GM19035 (cell line): ENCODE results near the gene UBA1.
A peak's percentile ranks its signal among the peaks of the same experiment; 100 is the strongest.

Experiments used
- ATAC-seq: cut with Tn5 transposase; IDR thresholded peaks from one replicate; pipeline ENCODE4 v1.9.1; 2021; ENCODE audit not compliant: unreplicated experiment

Gene UBA1

DNA sequence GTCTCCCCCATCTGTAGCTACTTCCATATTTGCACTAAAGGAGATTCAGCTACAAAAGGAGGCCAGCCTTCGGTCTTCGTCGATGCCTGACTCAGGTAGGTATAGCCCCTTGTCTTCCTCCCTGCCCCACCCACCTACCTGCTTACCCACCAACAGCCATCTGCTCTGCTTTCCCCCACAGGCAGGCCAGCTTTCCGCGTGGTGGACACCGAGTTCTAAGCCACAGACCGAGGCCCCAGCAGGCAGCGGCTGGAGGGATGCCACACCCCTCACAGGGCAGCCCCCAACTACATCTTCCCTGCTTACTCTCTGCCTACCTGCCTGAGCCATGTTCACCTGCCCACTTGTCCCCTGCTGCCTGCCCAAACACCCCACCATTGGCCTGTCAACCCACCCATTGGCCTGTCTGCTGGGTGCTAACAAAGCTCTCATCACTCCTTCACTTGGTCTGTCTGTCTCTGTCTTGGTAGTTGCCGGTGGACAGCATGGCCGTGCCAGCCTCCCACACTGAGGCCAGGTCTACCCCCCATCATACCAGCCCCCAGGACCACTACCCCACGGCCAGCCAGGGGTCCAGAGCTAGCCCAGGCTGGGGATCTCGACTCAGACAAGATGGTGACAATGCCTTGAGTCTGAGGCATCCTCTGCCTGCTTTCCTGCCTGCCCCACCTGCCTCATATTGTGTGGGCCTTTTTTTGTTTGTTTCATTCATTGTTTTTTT lies 35.1 kb downstream of the UBA1 start:
- ATAC-seq, result no peak

DNA sequence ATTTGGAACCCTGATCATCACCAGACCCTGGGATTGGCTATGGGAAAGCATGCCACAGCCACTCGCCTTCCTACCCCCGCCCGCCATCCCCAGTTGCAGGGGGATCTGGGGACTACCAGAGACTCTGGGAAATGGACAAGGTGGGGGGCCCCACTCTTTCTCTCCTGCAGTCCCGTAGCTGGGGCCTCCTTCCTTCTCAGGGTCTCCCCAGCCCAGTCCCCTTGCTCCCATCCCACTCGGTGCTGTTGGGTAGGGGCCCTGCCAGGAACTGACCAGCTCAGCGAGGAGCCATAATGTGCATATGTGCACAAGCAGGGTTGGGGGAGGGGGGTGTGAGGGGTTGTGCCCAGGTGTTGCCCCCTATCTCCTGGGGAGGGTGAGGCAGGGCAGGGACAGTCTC lies 35.8 kb downstream of the UBA1 start:
- no peak for ATAC-seq

DNA sequence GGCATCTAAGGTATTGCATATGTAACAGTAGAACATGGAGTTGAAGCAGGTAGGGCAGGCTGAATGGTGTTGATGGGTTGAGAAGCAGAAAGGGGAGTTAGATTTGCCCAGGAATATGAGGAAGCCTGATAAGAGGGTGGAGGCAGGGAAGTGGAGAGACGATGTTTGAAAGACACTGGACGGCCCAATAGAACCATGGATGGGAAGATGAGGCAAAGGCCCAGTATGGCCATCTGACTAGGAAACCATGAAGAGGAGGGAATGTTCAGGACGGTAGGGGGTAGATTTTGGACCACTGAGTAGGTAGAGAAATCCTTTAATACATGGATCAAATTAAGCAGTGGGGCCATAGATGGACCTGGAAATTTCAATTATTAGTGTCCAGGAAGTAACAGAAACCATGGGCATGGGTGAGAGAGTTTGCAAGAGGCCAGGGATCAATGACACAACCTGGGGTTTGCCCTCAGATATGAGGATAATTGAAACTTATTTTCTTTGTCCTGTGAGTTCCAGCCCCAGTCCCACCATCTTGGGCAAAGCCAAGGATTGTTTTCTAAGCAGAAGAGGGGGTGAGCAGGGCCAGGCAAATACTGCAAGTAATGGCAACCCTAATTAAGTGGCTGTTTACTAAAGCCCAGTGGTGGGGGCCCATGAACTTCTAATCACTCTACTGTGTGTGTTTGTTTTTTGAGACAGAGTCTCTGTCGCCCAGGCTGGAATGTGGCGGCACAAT lies 36.7 kb downstream of the UBA1 start:
- no peak for ATAC-seq

DNA sequence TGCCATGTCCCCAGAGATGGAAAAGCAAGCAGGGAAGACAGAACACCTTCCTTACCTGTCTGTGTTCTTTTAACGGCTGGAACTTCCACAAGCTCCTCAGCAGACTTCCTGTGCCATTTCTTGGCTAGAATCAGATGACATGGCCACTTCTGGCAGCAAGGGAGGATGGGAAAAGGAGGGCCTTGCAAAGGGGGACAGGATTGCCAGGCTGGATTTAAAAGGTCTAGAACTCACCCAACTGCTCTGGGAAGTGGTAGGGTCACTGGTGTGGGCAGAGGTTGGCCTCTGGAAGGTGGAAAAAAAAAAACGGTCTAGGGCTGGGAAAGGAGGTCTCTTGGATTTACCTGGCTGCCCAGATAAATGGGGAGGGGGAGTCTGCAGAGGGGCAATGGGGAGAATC lies 37.5 kb downstream of the UBA1 start:
- ATAC-seq, result no peak

- ATAC-seq, result no peak
These were observed 38.7 kb downstream of the UBA1 start for GRCh38 chrX:47232197-47232802.

DNA sequence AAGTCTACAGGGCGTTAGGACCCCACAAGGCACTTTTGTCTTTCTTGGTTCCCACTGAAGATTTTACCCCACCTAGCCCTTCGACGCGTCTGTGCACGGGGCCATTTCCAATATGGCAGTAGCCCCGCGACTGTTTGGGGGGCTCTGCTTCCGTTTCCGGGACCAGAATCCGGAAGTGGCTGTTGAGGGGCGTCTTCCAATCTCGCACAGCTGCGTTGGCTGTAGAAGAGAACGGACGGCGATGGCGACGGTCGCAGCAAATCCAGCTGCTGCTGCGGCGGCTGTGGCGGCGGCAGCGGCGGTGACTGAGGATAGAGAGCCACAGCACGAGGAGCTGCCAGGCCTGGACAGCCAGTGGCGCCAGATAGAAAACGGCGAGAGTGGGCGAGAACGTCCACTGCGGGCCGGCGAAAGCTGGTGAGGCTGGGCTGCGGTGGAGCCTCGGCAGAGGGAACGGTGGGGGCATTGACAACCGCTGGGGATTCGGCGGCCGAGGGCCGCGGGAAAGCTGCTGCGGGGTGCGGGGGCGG lies 39.2 kb downstream of the UBA1 start, which contains the start of gene USP11:
TSS of gene USP11 (plus strand) at position 207 of the 530 bp plus-strand sequence. CDS start at position 242, 35 bp downstream.
- peak; percentile 23 for ATAC-seq

GRCh38 chrX:47233333-47234113 lies 39.9 kb downstream of the UBA1 start:
- ATAC-seq, result peak; percentile 90

- no peak for ATAC-seq
These were observed 41.0 kb downstream of the UBA1 start for GRCh38 chrX:47234583-47234982.

DNA sequence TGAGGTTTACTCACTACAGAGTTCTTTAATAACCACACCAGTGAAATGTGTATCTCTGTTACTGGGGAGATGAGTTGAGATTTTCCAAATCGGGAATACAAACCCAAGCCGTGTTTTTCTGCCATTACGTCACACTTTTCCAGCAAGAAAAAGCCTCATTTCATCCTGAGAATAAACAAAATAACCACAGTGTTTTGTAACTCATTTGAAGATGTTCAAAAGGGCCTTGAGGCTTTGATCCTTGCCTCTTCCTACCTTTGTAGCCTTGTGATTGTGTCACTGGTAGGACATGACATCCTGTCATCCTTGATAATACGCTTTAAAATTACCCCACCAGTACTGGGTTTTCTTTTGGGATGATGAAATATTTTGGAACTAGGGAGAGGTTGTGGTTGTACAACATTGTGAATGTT lies 42.1 kb downstream of the UBA1 start:
- ATAC-seq, result no peak

GRCh38 chrX:47239199-47239598 lies 45.6 kb downstream of the UBA1 start:
- no peak for ATAC-seq

GRCh38 chrX:47239898-47240545 lies 46.4 kb downstream of the UBA1 start:
- ATAC-seq, result no peak

- ATAC-seq, result no peak
These were observed 47.0 kb downstream of the UBA1 start for GRCh38 chrX:47240619-47241018.

DNA sequence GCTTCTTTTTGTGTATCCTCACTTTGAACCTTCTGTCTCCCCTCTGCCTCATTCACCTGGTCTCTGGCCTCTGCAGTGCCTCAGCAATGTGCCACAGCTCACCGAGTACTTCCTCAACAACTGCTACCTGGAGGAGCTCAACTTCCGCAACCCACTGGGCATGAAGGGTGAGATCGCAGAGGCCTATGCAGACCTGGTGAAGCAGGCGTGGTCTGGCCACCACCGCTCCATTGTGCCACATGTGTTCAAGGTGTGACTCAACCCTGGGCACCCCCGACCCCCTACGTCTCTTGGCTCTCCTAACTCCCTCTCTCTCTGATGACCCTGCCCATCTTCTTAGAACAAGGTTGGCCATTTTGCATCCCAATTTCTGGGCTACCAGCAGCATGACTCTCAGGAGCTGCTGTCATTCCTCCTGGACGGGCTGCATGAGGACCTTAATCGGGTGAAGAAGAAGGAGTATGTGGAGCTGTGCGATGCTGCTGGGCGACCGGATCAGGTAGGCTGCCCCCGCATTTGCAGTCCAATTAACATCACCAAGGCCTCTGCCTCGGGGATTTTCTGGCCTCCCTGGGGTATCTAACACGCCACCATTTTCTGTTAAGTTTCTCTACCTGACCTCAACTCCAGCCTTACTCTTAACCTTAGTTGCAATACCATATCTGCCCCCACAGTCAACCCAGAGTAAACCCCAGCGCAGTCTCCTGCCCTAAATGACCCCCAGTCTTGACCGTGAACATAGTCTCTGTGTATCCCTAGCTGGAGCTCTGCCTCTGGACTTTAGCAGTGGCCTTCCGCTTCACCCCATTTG lies 47.8 kb downstream of the UBA1 start:
- no peak for ATAC-seq

- ATAC-seq, result no peak
These were observed 48.7 kb downstream of the UBA1 start for GRCh38 chrX:47242321-47242720.

- ATAC-seq, result no peak
These were observed 49.7 kb downstream of the UBA1 start for GRCh38 chrX:47243351-47243750.

DNA sequence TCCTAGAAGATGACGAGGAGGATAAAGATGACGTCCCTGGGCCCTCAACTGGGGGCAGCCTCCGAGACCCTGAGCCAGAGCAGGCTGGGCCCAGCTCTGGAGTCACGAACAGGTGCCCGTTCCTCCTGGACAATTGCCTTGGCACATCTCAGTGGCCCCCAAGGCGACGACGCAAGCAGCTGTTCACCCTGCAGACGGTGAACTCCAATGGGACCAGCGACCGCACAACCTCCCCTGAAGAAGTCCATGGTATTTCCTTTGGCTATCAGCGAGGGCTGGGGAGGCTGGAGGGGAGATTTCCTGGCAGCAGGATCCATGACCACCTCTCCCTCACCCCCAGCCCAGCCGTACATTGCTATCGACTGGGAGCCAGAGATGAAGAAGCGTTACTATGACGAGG lies 51.0 kb downstream of the UBA1 start:
- ATAC-seq, result no peak

DNA sequence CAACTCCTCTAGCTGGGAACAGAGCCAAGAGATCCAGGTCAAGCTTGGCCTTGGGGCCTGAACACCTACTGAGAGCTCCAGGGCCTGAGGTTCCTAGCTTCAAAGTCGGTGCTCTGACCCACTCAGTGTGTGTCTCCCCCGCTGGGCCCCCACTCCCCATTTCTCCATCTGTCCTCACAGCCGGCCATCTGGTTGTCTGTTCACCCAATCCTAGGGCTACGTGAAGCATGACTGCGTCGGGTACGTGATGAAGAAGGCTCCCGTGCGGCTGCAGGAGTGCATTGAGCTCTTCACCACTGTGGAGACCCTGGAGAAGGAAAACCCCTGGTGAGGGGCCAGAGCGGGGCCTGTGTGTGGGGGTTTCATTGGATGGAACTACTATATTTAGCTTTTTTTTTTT lies 51.5 kb downstream of the UBA1 start:
- no peak for ATAC-seq

DNA sequence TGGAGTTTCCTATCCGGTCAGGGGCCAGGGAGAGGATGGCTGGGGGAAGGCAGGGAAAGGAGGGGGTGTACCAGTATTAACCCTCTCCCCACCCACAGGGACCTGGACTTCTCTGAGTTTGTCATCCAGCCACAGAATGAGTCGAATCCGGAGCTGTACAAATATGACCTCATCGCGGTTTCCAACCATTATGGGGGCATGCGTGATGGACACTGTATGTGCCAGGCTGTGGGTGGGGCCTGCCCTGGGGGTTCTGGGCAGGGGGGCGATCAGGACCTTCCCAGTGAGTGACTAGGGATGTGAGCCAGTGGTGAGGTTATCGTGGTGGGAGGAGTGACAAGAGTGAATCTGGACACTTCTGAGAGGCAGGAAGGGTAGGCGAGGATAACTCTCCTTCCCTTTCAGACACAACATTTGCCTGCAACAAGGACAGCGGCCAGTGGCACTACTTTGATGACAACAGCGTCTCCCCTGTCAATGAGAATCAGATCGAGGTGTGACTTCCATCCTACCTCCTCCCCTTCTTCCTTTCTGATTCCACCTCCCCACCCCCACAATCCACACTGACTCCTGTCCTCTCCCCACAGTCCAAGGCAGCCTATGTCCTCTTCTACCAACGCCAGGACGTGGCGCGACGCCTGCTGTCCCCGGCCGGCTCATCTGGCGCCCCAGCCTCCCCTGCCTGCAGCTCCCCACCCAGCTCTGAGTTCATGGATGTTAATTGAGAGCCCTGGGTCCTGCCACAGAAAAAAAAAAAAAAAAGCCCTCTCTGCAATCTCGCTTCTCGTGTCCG lies 53.8 kb downstream of the UBA1 start:
- ATAC-seq, result no peak

- ATAC-seq, result no peak
These were observed 54.3 kb downstream of the UBA1 start for GRCh38 chrX:47247999-47248320.
